Measurements from ENCODE around the gene GUK1. TPM values are rescaled to one million over a fixed set of nuclear protein-coding genes. Genes with fewer than 3 reads are reported as not detected.

The GUK1 gene
- polyA plus RNA-seq, 1 donor from 2014 or later: 502 TPM

DNA sequence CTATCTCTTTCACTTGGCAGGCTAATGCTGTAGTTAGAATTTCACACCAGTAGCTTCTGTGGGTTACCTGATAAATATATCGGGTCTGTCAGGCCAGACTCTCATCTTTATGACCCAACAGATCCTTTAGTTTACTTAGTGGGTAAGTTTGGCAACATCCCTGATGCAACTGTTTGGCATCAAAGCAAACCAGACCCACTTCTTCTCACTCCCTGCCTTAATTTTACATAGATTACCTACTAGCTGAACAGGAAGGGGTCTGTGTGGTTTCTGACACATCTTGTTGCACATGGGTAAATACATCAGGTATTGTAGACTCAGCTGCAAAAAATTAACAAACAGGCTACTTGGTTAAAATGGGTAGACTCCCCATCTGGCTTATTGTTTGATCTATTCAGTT is 3.2 kb upstream of the GUK1 start:
- Histone ChIP-seq H2AFZ (ENCODE audit: low read depth, low read length) (no peak overlapping the region), H3K79me2 (replicated peaks; ENCODE audit: insufficient read depth, low read length) (peaks cover 10% of the 10 kb centered on the region), H3K4me2 (ENCODE audit: low read length) (no peak overlapping the region), H3K9ac (ENCODE audit: low read length) (no peak overlapping the region), H3K36me3 (ENCODE audit: insufficient read depth, low read length) (no peaks in the 10 kb centered on the region), H4K20me1 (ENCODE audit: insufficient read depth) (peaks cover 7% of the 10 kb centered on the region), H3K27ac (ENCODE audit: low read length) (no peak overlapping the region), H3K9me3 (ENCODE audit: low read length) (no peaks in the 10 kb centered on the region), H3K27me3 (ENCODE audit: insufficient read depth, low read depth, low read length) (peaks cover 25% of the 10 kb centered on the region), H3K4me3 (ENCODE audit: low read length) (no peak overlapping the region), H3K9me2 (ENCODE audit: insufficient read depth, low read length) (no peaks in the 10 kb centered on the region), H3F3A (ENCODE audit: insufficient read depth, low read length, poor library complexity, severe bottlenecking) (no peaks in the 10 kb centered on the region)
- TF ChIP-seq, protein P1, sequence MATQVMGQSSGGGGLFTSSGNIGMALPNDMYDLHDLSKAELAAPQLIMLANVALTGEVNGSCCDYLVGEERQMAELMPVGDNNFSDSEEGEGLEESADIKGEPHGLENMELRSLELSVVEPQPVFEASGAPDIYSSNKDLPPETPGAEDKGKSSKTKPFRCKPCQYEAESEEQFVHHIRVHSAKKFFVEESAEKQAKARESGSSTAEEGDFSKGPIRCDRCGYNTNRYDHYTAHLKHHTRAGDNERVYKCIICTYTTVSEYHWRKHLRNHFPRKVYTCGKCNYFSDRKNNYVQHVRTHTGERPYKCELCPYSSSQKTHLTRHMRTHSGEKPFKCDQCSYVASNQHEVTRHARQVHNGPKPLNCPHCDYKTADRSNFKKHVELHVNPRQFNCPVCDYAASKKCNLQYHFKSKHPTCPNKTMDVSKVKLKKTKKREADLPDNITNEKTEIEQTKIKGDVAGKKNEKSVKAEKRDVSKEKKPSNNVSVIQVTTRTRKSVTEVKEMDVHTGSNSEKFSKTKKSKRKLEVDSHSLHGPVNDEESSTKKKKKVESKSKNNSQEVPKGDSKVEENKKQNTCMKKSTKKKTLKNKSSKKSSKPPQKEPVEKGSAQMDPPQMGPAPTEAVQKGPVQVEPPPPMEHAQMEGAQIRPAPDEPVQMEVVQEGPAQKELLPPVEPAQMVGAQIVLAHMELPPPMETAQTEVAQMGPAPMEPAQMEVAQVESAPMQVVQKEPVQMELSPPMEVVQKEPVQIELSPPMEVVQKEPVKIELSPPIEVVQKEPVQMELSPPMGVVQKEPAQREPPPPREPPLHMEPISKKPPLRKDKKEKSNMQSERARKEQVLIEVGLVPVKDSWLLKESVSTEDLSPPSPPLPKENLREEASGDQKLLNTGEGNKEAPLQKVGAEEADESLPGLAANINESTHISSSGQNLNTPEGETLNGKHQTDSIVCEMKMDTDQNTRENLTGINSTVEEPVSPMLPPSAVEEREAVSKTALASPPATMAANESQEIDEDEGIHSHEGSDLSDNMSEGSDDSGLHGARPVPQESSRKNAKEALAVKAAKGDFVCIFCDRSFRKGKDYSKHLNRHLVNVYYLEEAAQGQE (IDR thresholded peaks at IDR 0.05; ENCODE audit: borderline replicate concordance): no peak
- TF ChIP-seq RAD21 (conservative IDR thresholded peaks at IDR 0.05): no peak
- no peak for TF ChIP-seq MXI1 (conservative IDR thresholded peaks at IDR 0.05; ENCODE audit: poor library complexity, severe bottlenecking)

DNA sequence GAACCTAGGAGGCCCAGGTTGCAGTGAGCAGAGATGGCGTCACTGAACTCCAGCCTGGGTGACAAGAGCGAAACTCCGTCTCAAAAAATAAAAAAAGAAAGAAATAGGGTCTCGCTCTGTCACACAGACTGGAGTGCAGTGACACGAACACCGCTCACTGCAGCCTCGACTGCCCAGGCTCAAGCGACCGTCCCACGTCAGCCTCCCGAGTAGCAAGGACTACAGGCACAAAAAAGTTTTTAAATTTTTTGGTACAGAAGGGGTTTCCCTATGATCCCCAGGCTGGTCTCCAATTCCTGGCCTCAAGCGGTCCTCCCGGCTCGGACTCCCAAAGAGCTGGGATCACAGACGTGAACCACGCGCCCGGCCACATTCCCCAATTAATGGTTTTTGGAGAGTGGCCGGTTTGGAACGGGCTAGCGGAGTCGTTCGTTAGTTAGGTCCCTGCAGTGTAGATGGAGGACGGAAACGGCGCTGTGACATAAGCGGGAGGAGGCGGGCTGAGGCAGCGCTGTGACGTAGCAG is 611 bp upstream of the GUK1 start:
- peak overlapping the region; percentile 61 for H3K4me2 ChIP-seq (ENCODE audit: low read length)
- H3K9me2 ChIP-seq (ENCODE audit: insufficient read depth, low read length): no peaks in the 10 kb centered on the region
- peak overlapping the region; percentile 86 for H3K27ac ChIP-seq (ENCODE audit: low read length)
- peak overlapping the region; percentile 87 for H2AFZ ChIP-seq (ENCODE audit: low read depth, low read length)
- peaks cover 21% of the 10 kb centered on the region for H3K27me3 ChIP-seq (ENCODE audit: insufficient read depth, low read depth, low read length)
- peaks cover 16% of the 10 kb centered on the region for H4K20me1 ChIP-seq (ENCODE audit: insufficient read depth)
- TF ChIP-seq POLR2AphosphoS5 (IDR thresholded peaks at IDR 0.05): peak; percentile 81
- no peak for TF ChIP-seq TAF1 (IDR thresholded peaks at IDR 0.05; ENCODE audit: low read depth)
- H3K9me3 ChIP-seq (ENCODE audit: low read length): no peaks in the 10 kb centered on the region
- H3K36me3 ChIP-seq (ENCODE audit: insufficient read depth, low read length): no peaks in the 10 kb centered on the region
- H3K4me3 ChIP-seq (ENCODE audit: low read length): peak overlapping the region; percentile 69
- no peaks in the 10 kb centered on the region for H3F3A ChIP-seq (ENCODE audit: insufficient read depth, low read length, poor library complexity, severe bottlenecking)
- H3K9ac ChIP-seq (ENCODE audit: low read length): peak overlapping the region; percentile 69
- H3K79me2 ChIP-seq (replicated peaks; ENCODE audit: insufficient read depth, low read length): peaks cover 26% of the 10 kb centered on the region

DNA sequence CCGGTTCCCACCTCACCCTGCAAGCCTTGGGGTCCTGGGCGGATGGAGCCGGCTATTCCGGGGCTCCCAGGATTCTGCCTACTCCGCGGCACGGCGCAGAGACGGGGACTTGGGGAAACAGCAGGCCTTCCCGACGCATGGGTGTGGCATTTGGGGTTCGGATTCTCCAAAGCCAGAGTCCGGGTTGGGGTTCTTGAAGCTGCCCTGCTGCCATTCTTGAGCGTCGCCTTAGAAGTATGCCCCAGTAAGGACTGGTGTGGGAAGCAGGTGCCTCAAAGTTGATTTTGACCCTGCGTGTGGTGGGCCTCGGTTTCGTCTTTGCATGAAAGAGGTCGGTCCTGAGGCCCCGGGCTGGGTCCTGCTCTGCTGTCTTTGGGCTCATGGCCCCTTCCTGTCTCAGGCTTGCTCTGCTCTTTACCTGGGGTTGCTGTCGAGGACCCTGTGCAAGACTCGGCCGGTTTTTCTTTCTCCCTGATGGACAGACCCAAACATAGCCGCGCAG is 696 bp downstream of the GUK1 start:
- peak overlapping the region; percentile 96 for H3K4me2 ChIP-seq (ENCODE audit: low read length)
- TF ChIP-seq EZH2 (IDR thresholded peaks at IDR 0.05; ENCODE audit: borderline replicate concordance, insufficient read depth, low read length, poor library complexity, severe bottlenecking): no peak
- TF ChIP-seq TAF1 (IDR thresholded peaks at IDR 0.05; ENCODE audit: low read depth): no peak
- no peak for TF ChIP-seq RAD21 (conservative IDR thresholded peaks at IDR 0.05)
- no peak for TF ChIP-seq POLR2AphosphoS5 (IDR thresholded peaks at IDR 0.05)
- no peak for TF ChIP-seq MXI1 (conservative IDR thresholded peaks at IDR 0.05; ENCODE audit: poor library complexity, severe bottlenecking)
- TF ChIP-seq, protein P1 (IDR thresholded peaks at IDR 0.05; ENCODE audit: borderline replicate concordance): no peak
- TF ChIP-seq EP300 (conservative IDR thresholded peaks at IDR 0.05; ENCODE audit: poor library complexity, severe bottlenecking): no peak
- TF ChIP-seq SMC3 (conservative IDR thresholded peaks at IDR 0.05; ENCODE audit: poor library complexity): no peak
- TF ChIP-seq CTCF (IDR thresholded peaks at IDR 0.05; ENCODE audit: poor library complexity, severe bottlenecking): no peak

More for the DNA sequence above, 696 bp downstream of the GUK1 start:
- no peak overlapping the region for H2AFZ ChIP-seq (ENCODE audit: low read depth, low read length)
- H3K27ac ChIP-seq (ENCODE audit: low read length): peak overlapping the region; percentile 86
- peaks cover 12% of the 10 kb centered on the region for H3K27me3 ChIP-seq (ENCODE audit: insufficient read depth, low read depth, low read length)
- no peaks in the 10 kb centered on the region for H3K36me3 ChIP-seq (ENCODE audit: insufficient read depth, low read length)
- H3K9ac ChIP-seq (ENCODE audit: low read length): peak overlapping the region; percentile 91
- no peaks in the 10 kb centered on the region for H3K9me3 ChIP-seq (ENCODE audit: low read length)
- no peaks in the 10 kb centered on the region for H3K9me2 ChIP-seq (ENCODE audit: insufficient read depth, low read length)
- no peaks in the 10 kb centered on the region for H3F3A ChIP-seq (ENCODE audit: insufficient read depth, low read length, poor library complexity, severe bottlenecking)
- peaks cover 26% of the 10 kb centered on the region for H3K79me2 ChIP-seq (replicated peaks; ENCODE audit: insufficient read depth, low read length)
- H4K20me1 ChIP-seq (ENCODE audit: insufficient read depth): peaks cover 16% of the 10 kb centered on the region
- H3K4me3 ChIP-seq (ENCODE audit: low read length): peak overlapping the region; percentile 69
